DOHH2 (cell line): ENCODE results near the gene ROBO2.

Experiments used
- H3F3A ChIP-seq: fragments of 200-600 bp; sonication (generic), shearing (Covaris generic); 2 replicates; pipeline ENCODE4 v1.6.0; 2016; ENCODE audit warnings: antibody characterized with exemption, mild to moderate bottlenecking; ENCODE audit not compliant: control insufficient read depth, insufficient read depth
- H3K27ac ChIP-seq: fragments of 200-600 bp; sonication (generic); 2 replicates; pipeline ENCODE4 v1.5.1; 2014; ENCODE audit warnings: low read depth, mild to moderate bottlenecking, low read length, moderate library complexity
- H3K27me3 ChIP-seq: fragments of 200-600 bp; sonication (generic); 2 replicates; pipeline ENCODE4 v1.6.1; 2014; ENCODE audit warnings: mild to moderate bottlenecking, low read length, mixed read lengths; ENCODE audit not compliant: control insufficient read depth
- H3K36me3 ChIP-seq: fragments of 200-600 bp; sonication (generic); 2 replicates; pipeline ENCODE4 v1.6.1; 2014; ENCODE audit warnings: mild to moderate bottlenecking, low read length, moderate library complexity, mixed read lengths; ENCODE audit not compliant: control insufficient read depth
- H3K4me1 ChIP-seq: fragments of 200-600 bp; sonication (generic); 2 replicates; pipeline ENCODE4 v1.6.1; 2014; ENCODE audit warnings: mild to moderate bottlenecking, low read length, mixed read lengths; ENCODE audit not compliant: control insufficient read depth
- H3K4me2 ChIP-seq: fragments of 200-600 bp; sonication (generic); 2 replicates; pipeline ENCODE4 v1.6.0; 2014; ENCODE audit warnings: mild to moderate bottlenecking, low read length, moderate library complexity
- H3K4me3 ChIP-seq: fragments of 200-600 bp; sonication (generic); 2 replicates; pipeline ENCODE4 v1.5.1; 2014; ENCODE audit warnings: mild to moderate bottlenecking, low read length, mixed read lengths
- H3K79me2 ChIP-seq: fragments of 200-600 bp; sonication (generic); 2 replicates; pipeline ENCODE4 v1.6.1; 2014; ENCODE audit warnings: mild to moderate bottlenecking, low read length, mixed read lengths; ENCODE audit not compliant: control insufficient read depth
- H3K9me2 ChIP-seq: fragments of 200-600 bp; sonication (generic); replicated peaks from 2 replicates; pipeline ENCODE4 v1.6.1; 2014; ENCODE audit warnings: mild to moderate bottlenecking, low read length, mixed read lengths; ENCODE audit not compliant: control insufficient read depth
- H3K9me3 ChIP-seq: fragments of 200-600 bp; sonication (generic); 2 replicates; pipeline ENCODE4 v1.6.1; 2014; ENCODE audit warnings: antibody characterized with exemption, low read length, mixed read lengths; ENCODE audit not compliant: control insufficient read depth, insufficient read depth
- H4K20me1 ChIP-seq: fragments of 200-600 bp; sonication (generic); 2 replicates; pipeline ENCODE4 v1.6.0; 2014; ENCODE audit warnings: low read depth, mild to moderate bottlenecking, antibody characterized with exemption, low read length, moderate library complexity; ENCODE audit not compliant: control insufficient read depth, insufficient read depth
- EZH2phosphoT487 ChIP-seq: fragments of 200-600 bp; sonication (generic); IDR thresholded peaks from 2 replicates; pipeline ENCODE4 v1.6.1; 2017; ENCODE audit warnings: borderline replicate concordance, mild to moderate bottlenecking, antibody characterized with exemption, low read length, moderate library complexity, mixed read lengths
- TF ChIP-seq, protein P1 (sequence below): fragments of 200-600 bp; sonication (generic); IDR thresholded peaks from one replicate; pipeline ENCODE4 v1.5.1; 2014; ENCODE audit warnings: antibody characterized with exemption, mild to moderate bottlenecking, low read depth, low read length; ENCODE audit not compliant: poor library complexity, severe bottlenecking

Gene ROBO2

DNA sequence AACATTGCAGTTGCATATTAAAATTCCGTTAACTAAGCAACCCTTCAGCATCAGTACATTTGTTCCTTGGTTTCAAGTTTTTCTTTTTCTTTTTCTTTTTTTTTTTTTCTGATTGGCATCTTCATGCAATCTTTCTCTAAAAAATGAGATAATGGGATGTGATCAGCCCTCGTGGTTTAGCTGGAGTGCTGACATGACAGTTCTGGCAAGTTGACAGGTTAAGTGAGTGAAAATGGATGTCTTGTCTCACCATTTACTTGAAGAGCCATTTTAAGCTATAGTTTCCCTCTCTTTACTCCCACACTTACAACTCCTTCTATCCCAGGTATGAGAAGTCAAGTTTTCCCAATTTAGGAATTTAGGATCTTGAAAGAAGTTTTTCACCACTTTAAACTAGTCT, 495.2 kb downstream of the ROBO2 start:
- no peaks in the 10 kb centered on the region for H3F3A ChIP-seq
- TF ChIP-seq, protein P1, sequence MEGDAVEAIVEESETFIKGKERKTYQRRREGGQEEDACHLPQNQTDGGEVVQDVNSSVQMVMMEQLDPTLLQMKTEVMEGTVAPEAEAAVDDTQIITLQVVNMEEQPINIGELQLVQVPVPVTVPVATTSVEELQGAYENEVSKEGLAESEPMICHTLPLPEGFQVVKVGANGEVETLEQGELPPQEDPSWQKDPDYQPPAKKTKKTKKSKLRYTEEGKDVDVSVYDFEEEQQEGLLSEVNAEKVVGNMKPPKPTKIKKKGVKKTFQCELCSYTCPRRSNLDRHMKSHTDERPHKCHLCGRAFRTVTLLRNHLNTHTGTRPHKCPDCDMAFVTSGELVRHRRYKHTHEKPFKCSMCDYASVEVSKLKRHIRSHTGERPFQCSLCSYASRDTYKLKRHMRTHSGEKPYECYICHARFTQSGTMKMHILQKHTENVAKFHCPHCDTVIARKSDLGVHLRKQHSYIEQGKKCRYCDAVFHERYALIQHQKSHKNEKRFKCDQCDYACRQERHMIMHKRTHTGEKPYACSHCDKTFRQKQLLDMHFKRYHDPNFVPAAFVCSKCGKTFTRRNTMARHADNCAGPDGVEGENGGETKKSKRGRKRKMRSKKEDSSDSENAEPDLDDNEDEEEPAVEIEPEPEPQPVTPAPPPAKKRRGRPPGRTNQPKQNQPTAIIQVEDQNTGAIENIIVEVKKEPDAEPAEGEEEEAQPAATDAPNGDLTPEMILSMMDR, result no peak
- no peak for TF ChIP-seq EZH2phosphoT487
- no peaks in the 10 kb centered on the region for H3K4me1 ChIP-seq
- H4K20me1 ChIP-seq, result no peaks in the 10 kb centered on the region
- no peak overlapping the region for H3K27ac ChIP-seq
- no peaks in the 10 kb centered on the region for H3K79me2 ChIP-seq
- no peaks in the 10 kb centered on the region for H3K9me2 ChIP-seq
- H3K27me3 ChIP-seq, result no peaks in the 10 kb centered on the region
- no peaks in the 10 kb centered on the region for H3K36me3 ChIP-seq
- H3K4me2 ChIP-seq, result no peak overlapping the region
- H3K9me3 ChIP-seq, result no peaks in the 10 kb centered on the region
- H3K4me3 ChIP-seq, result no peak overlapping the region

DNA sequence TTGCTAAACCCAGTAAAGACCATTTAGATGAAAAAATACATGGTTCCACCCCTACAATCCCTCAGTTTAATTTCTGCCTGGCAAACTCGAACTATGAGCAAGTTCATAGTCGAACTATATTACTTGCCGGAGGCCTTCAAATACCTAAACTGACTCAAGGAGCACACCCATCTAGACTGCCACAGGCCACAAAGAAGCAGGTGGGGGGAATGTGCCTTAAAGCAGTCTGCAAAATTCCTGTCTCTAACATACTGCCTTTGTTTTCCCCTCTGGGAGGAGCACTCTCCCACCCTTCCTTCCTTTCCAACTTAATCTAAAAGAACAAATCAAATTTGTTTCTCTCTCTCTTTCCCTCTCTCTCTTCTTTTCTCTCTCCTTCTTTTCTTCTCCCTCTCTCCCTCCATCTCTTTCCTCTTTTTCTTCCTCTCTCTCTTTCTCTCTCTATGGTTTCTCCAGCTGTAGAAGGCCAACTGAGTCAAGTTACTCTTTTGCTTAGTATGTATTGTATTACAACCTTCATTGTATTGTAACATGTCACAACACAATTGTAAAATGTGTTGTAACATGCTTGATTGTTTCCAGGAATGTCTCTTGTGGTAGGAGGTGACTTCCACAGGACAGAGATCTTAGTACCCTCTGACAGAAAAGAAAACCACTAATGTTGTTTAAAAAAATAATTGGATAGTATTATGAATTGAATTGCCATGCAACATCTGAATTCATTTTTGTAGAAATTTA, 496.3 kb downstream of the ROBO2 start:
- no peak overlapping the region for H3K4me3 ChIP-seq
- no peaks in the 10 kb centered on the region for H3K36me3 ChIP-seq
- no peaks in the 10 kb centered on the region for H3K4me1 ChIP-seq
- H3K79me2 ChIP-seq, result no peaks in the 10 kb centered on the region
- H3F3A ChIP-seq, result no peaks in the 10 kb centered on the region
- no peaks in the 10 kb centered on the region for H3K9me3 ChIP-seq
- H4K20me1 ChIP-seq, result no peaks in the 10 kb centered on the region
- no peak for TF ChIP-seq EZH2phosphoT487
- TF ChIP-seq, protein P1, result no peak
- H3K27ac ChIP-seq, result no peak overlapping the region
- H3K4me2 ChIP-seq, result no peak overlapping the region
- H3K27me3 ChIP-seq, result no peaks in the 10 kb centered on the region
- no peaks in the 10 kb centered on the region for H3K9me2 ChIP-seq

DNA sequence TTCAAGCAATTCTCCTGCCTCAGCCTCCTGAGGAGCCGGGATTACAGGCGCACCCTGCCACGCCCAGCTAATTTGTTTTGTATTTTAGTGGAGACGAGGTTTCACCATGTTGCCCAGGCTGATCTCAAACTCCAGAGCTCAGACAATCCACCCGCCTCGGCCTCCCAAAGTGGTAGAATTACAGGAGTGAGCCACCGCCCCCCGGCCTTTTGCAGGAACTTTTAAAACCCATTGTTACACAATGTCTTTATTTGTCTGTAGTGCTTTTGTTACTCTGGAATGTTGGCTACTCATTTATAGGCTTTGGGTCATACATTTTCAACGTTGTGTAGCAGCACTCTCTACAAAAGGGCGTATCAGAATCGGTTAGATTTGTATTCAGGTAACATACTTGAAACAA, 499.1 kb downstream of the ROBO2 start:
- TF ChIP-seq EZH2phosphoT487, result no peak
- TF ChIP-seq, protein P1, result no peak
- no peaks in the 10 kb centered on the region for H3F3A ChIP-seq
- no peak overlapping the region for H3K4me2 ChIP-seq
- H3K36me3 ChIP-seq, result no peaks in the 10 kb centered on the region
- no peaks in the 10 kb centered on the region for H3K9me3 ChIP-seq
- no peaks in the 10 kb centered on the region for H3K9me2 ChIP-seq
- no peaks in the 10 kb centered on the region for H3K79me2 ChIP-seq
- no peaks in the 10 kb centered on the region for H3K4me1 ChIP-seq
- no peak overlapping the region for H3K4me3 ChIP-seq
- H3K27me3 ChIP-seq, result no peaks in the 10 kb centered on the region
- no peaks in the 10 kb centered on the region for H4K20me1 ChIP-seq
- H3K27ac ChIP-seq, result no peak overlapping the region
